ENCODE measurements around the gene KIF12.

KIF12 gene

DNA sequence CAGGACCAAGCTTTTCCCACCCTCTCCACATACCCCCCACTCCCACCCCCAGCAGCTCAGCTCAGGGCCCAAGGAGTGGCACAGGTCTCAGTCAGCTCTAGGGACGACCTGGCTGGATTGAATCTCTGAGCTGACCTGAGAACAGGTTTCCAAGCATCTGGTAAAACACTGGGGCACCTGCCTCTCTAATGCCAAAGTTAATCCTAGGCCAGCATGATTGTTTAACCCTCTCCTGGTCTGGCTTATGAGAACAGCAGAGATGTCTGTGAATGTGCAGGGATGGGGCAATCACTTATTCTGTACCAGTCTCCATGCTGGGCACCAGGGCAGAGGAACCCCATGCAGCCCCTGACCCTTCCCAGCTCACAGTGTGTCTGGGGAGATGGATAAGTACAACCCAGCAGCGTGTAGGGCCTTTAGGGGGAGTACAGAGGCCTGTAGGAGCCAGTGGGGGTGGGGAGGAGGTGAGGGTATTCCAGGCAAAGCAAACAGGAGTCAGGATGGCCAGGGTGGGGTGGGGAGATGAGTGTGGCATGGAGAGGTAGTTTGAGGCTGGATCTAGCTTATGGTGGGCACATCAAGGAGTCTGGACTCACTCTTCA is 678 bp upstream of the KIF12 start:
- Histone ChIP-seq H3K9me3 (replicated peaks in 1 of 11) (peaks cover 5 to 13% (median 8%) of the 10 kb centered on the region in 11 experiments; a peak in 17 of 22 replicates), H3K4me1 (peaks cover 11 to 55% (median 49%) of the 10 kb centered on the region in 10 experiments), H3K9ac (no peak overlapping the region), H4K20me1 (peaks cover 0 to 15% (median 0%) of the 10 kb centered on the region in 11 experiments; a peak in 2 of 22 replicates), H3K27ac (no peak overlapping the region), H3K4me3 (no peak overlapping the region), H3K27me3 (peaks cover 0 to 23% (median 0%) of the 10 kb centered on the region in 11 experiments; a peak in 6 of 22 replicates), H3K4me2 (peak overlapping the region in 9 of 11 experiments; percentile 6 to 42 (median 29); a peak in 12 of 22 replicates), H3K36me3 (peaks cover 0 to 10% (median 0%) of the 10 kb centered on the region in 11 experiments; a peak in 5 of 22 replicates)
- no peak for TF ChIP-seq Cebpa-rat (IDR thresholded peaks at IDR 0.05)

DNA sequence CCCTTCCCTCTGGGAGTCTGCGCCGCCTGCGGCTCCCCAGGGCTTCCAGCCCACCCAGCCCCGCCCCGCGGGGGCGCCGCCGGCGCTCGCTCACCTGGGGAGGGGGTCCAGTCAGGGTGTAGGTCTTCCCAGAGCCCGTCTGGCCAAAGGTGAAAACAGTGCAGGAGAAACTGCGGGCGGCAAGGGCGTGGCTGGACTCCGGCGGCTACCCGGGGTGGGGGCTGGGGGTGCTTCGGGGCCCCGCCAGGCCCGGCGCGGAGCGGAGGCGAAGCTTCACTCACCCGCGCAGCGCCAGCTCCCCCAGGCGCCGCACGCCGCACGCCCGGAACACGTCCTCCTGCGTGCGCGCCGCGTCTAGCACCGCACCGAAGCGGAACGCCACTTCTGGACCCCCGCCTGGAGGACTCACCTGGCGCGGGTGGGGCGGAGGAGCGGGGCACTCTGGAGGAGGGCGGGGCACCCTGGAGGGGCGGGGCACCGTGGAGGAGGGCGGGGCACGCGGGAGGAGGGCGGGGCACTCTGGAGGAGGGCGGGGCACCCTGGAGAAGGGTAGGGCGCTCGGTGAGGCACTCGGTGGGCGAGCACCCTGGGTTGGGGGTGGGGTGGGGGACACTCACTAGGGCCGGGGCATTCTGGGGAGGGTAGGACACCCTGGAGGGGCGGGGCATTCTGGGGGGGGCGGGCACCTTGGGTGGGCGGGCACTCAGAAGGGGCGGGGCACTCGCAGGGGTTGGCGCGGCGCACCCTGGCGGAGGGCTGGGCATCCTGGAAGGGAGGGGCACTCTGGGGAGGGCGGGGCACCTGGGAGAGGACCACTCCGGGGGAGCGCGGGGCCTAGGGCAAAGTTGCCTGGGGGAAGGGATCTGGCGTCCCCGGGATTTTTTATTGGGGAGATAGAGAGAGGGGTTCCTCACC is 814 bp downstream of the KIF12 start:
- Histone ChIP-seq H3K4me1 (peaks cover 11 to 70% (median 64%) of the 10 kb centered on the region in 10 experiments), H4K20me1 (peaks cover 0 to 15% (median 0%) of the 10 kb centered on the region in 11 experiments; a peak in 2 of 22 replicates), H3K9ac (peak overlapping the region; percentile 40 to 73 (median 61); a peak in 18 of 22 replicates), H3K4me2 (peak overlapping the region; percentile 86 to 95 (median 91)), H3K9me3 (replicated peaks in 1 of 11) (peaks cover 5 to 13% (median 8%) of the 10 kb centered on the region in 11 experiments; a peak in 17 of 22 replicates), H3K27me3 (peaks cover 0 to 23% (median 0%) of the 10 kb centered on the region in 11 experiments; a peak in 6 of 22 replicates), H3K27ac (peak overlapping the region in 4 of 11 experiments; percentile 1 to 52 (median 18); a peak in 2 of 22 replicates), H3K36me3 (peaks cover 0 to 22% (median 0%) of the 10 kb centered on the region in 11 experiments; a peak in 7 of 22 replicates), H3K4me3 (peak overlapping the region; percentile 57 to 75 (median 68))
- no peak for TF ChIP-seq Cebpa-rat (IDR thresholded peaks at IDR 0.05)

DNA sequence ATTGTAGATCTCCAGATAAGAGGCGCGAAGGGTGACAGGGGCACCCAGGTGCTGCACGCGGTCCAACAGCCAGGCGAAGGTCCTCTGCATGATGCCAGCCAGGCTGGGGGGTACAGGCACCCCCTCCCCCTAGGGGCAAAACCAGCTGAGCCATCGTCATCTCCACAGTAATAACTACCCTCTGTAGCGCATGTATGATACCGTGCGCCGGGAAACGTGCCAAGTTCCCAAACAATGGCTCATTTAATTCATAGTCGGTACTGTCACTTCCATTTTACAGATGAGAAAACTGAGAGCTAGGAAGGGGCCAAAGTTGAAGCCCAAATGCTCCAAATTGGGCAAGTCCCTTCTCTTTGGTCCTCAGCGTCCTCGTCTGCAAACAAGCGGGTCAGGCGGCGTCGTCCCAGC is 1.5 kb downstream of the KIF12 start:
- Histone ChIP-seq H4K20me1 (peaks cover 0 to 15% (median 0%) of the 10 kb centered on the region in 11 experiments; a peak in 2 of 22 replicates), H3K4me1 (peaks cover 11 to 76% (median 71%) of the 10 kb centered on the region in 10 experiments), H3K9me3 (replicated peaks in 1 of 11) (peaks cover 5 to 13% (median 8%) of the 10 kb centered on the region in 11 experiments; a peak in 17 of 22 replicates), H3K27ac (peak overlapping the region in 3 of 11 experiments; percentile 13 to 52 (median 24); a peak in 2 of 22 replicates), H3K4me3 (peak overlapping the region; percentile 57 to 75 (median 68)), H3K27me3 (peaks cover 0 to 23% (median 0%) of the 10 kb centered on the region in 11 experiments; a peak in 6 of 22 replicates), H3K4me2 (peak overlapping the region; percentile 86 to 95 (median 91)), H3K9ac (peak overlapping the region; percentile 40 to 73 (median 61); a peak in 18 of 22 replicates), H3K36me3 (peaks cover 0 to 29% (median 0%) of the 10 kb centered on the region in 11 experiments; a peak in 7 of 22 replicates)
- no peak for TF ChIP-seq Cebpa-rat (IDR thresholded peaks at IDR 0.05)

DNA sequence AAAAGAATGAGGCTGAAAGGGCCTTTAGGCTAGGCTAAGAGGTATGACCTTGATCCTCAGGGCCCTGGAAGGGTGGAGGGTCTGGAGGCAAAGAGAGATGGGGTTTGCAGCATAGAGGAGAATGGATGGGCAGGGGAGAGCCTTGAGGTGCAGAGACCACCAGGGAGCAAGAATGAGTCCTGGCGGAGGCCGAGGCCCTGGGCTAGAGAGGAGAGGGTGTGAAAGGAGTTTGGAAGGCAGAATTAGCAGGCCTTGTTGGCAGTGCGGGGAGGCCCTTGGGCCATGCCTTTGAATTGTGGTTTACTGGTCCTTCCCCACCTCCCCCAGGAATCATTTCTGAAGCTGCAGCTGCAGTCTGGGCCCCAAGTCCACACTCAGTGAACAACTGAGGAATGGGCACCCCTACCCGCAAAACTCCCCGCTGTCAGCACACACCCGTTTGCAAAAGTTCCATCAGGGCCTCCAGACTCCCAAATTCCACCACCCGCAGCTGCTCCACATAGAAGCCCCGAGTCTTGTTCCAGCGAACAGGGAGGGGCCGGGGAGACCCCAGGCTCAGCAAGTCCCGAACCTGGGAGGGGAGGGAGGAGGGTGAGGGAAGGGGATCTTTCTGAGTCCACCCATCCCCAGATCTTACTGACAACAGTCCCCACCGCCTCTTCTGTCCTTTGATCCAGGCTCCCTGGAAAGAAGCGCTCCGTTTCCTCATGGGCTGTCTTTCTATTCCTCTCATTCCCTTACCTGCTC is 2.1 kb downstream of the KIF12 start:
- peak overlapping the region in 6 of 11 experiments; percentile 40 to 73 (median 64); a peak in 9 of 22 replicates for H3K9ac ChIP-seq
- peaks cover 2 to 8% (median 3%) of the 10 kb centered on the region in 11 experiments; a peak in 17 of 22 replicates for H3K9me3 ChIP-seq (replicated peaks in 1 of 11)
- H3K4me1 ChIP-seq = peaks cover 11 to 82% (median 76%) of the 10 kb centered on the region in 10 experiments
- H3K36me3 ChIP-seq = peaks cover 0 to 35% (median 0%) of the 10 kb centered on the region in 11 experiments; a peak in 7 of 22 replicates
- H3K27me3 ChIP-seq = peaks cover 0 to 23% (median 0%) of the 10 kb centered on the region in 11 experiments; a peak in 6 of 22 replicates
- H4K20me1 ChIP-seq = peaks cover 0 to 15% (median 0%) of the 10 kb centered on the region in 11 experiments; a peak in 2 of 22 replicates
- H3K27ac ChIP-seq = peak overlapping the region in 4 of 11 experiments; percentile 9 to 52 (median 30); a peak in 3 of 22 replicates
- peak overlapping the region; percentile 86 to 95 (median 91) for H3K4me2 ChIP-seq
- no peak for TF ChIP-seq Cebpa-rat (IDR thresholded peaks at IDR 0.05)
- peak overlapping the region in 8 of 10 experiments; percentile 63 to 75 (median 68); a peak in 13 of 20 replicates for H3K4me3 ChIP-seq

DNA sequence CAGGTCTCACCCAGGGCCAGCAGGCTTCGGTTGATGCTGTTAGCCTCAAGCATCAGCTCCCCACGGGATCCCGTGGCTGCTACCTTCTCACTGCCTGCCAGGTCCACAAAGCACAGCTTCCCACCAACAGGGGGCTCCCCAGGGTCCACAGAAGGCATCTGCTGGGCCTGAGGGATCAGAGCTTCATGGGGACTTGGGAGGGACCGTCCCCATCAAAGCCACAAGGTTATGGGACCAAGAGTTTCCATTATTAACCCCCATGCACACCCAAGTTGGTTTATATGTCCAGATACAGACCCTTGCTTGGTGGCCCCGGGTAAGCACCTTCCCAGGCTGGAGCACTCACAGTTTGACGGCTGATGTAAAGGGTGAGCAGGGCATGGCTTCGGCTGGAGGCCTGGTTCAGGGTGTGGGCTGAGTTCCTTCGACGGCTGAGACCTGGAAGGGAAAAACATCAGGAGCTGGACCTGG is 3.0 kb downstream of the KIF12 start:
- Histone ChIP-seq H3K9ac (peak overlapping the region in 3 of 11 experiments; percentile 63 to 73 (median 65); a peak in 6 of 22 replicates), H3K4me3 (peak overlapping the region in 1 of 10 experiments; percentile 75; a peak in 2 of 20 replicates), H3K27me3 (peaks cover 0 to 23% (median 0%) of the 10 kb centered on the region in 11 experiments; a peak in 6 of 22 replicates), H3K4me1 (peaks cover 11 to 89% (median 80%) of the 10 kb centered on the region in 10 experiments), H3K27ac (peak overlapping the region in 3 of 11 experiments; percentile 4 to 52 (median 44); a peak in 4 of 22 replicates), H3K36me3 (peaks cover 0 to 42% (median 0%) of the 10 kb centered on the region in 11 experiments; a peak in 7 of 22 replicates), H3K4me2 (peak overlapping the region in 8 of 11 experiments; percentile 86 to 94 (median 90); a peak in 16 of 22 replicates), H4K20me1 (peaks cover 0 to 15% (median 0%) of the 10 kb centered on the region in 11 experiments; a peak in 2 of 22 replicates), H3K9me3 (replicated peaks in 1 of 11) (no peaks in the 10 kb centered on the region)
- TF ChIP-seq Cebpa-rat (IDR thresholded peaks at IDR 0.05) = no peak

DNA sequence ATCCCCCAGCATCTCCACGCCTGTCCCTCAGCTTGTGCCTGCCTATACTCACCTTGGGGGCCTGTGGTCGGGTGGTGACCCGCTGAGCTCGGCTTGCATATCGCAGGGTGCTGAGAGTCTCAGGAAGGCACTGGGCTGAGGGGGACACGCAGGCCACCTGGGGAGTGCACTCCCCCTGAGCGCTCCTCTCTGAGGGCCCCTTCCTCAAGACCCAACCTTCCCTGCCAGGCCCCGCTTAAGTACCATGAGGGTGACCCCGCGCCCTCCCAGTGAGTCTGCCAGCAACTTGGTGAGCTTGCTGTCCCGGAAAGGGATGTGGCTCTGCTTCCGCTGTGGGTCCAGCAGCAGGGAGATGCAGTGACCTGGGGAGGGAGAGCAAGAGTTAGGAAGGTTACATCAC is 4.1 kb downstream of the KIF12 start:
- Histone ChIP-seq H3K4me3 (no peak overlapping the region), H3K27ac (peak overlapping the region in 4 of 11 experiments; percentile 25 to 52 (median 38); a peak in 7 of 22 replicates), H4K20me1 (peaks cover 0 to 15% (median 0%) of the 10 kb centered on the region in 11 experiments; a peak in 2 of 22 replicates), H3K4me1 (peaks cover 5 to 80% (median 73%) of the 10 kb centered on the region in 10 experiments; a peak in 19 of 20 replicates), H3K9ac (peak overlapping the region in 3 of 11 experiments; percentile 11 to 65 (median 15); a peak in 2 of 22 replicates), H3K36me3 (peaks cover 0 to 51% (median 0%) of the 10 kb centered on the region in 11 experiments; a peak in 8 of 22 replicates), H3K9me3 (replicated peaks in 1 of 11) (no peaks in the 10 kb centered on the region), H3K27me3 (peaks cover 0 to 23% (median 0%) of the 10 kb centered on the region in 11 experiments; a peak in 6 of 22 replicates), H3K4me2 (peak overlapping the region in 8 of 11 experiments; percentile 55 to 94 (median 89); a peak in 15 of 22 replicates)
- TF ChIP-seq Cebpa-rat (IDR thresholded peaks at IDR 0.05) = no peak

All from BLaER1 treated with 17β-estradiol and CSF1 and Interleukin-3, amounts not matched to agents 10 nM and 100 nM (cell line).